GM21529 (cell line): ENCODE measurements around the gene PERM1.
A peak's percentile ranks its signal among the peaks of the same experiment; 100 is the strongest.

Source experiments
- ATAC-seq: cut with Tn5 transposase; IDR thresholded peaks from one replicate; pipeline ENCODE4 v1.9.1; 2021; ENCODE audit not compliant: unreplicated experiment

Gene PERM1

DNA sequence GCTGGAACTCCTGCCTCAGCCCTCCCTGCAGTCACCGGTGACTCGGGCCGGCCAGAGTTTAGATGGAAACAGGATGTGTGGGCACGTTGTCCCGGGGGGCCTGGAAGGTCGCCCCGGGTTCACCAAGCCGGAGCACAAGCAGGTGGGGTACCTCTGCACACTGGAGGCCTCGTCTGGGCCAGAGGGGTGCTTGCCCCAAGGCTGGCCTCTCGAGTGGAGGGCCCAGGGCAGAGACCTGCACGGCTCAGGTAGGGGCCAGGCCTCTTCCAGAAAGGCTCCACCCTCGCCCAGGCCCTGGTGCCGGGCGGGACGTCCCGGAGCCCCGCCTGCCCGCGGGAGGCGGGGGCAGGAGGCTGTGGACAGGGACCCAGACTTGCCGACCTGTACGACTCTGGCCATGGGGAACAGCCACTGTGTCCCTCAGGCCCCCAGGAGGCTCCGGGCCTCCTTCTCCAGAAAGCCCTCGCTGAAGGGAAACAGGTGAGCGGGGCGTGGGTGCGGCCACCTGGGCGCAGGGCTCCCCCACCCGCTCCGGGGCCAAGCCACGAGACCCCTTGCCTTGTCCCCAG, 15.7 kb downstream of the PERM1 start, which contains the start of gene PLEKHN1:
TSS of gene PLEKHN1 (plus strand) at position 348 of the 569 bp plus-strand sequence. CDS start at position 398, 50 bp downstream.
- peak; percentile 29 for ATAC-seq

DNA sequence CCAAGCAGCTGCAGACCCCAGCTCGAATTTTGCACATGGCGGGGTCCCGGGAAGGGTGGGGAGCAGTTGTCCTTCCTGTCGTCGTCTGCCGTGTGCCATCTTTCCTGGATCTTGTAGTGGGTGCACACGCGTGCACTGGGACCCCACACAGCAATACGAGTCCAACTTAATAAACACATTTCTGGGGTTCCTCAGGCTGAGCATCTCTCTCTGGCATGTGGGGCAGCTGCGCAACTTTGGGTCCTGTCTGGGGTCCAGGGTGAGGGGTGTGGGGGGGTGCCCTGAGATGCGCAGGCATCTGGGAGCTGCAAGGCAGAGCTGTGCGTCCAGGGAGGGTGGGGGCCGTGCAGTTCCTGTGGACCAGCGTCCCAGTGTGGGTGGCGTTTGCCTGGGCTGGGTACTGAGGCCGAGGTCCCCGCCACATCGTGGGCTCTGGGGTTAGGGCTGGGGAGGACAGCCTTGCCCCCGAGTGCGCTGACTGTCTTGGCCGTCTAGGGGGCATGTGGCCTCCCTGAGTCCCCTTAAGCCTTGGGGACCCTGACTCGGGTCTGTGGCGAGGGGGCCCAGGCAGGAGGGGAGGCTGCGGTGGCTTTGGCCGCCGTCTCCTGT, 16.3 kb downstream of the PERM1 start:
- no peak for ATAC-seq

DNA sequence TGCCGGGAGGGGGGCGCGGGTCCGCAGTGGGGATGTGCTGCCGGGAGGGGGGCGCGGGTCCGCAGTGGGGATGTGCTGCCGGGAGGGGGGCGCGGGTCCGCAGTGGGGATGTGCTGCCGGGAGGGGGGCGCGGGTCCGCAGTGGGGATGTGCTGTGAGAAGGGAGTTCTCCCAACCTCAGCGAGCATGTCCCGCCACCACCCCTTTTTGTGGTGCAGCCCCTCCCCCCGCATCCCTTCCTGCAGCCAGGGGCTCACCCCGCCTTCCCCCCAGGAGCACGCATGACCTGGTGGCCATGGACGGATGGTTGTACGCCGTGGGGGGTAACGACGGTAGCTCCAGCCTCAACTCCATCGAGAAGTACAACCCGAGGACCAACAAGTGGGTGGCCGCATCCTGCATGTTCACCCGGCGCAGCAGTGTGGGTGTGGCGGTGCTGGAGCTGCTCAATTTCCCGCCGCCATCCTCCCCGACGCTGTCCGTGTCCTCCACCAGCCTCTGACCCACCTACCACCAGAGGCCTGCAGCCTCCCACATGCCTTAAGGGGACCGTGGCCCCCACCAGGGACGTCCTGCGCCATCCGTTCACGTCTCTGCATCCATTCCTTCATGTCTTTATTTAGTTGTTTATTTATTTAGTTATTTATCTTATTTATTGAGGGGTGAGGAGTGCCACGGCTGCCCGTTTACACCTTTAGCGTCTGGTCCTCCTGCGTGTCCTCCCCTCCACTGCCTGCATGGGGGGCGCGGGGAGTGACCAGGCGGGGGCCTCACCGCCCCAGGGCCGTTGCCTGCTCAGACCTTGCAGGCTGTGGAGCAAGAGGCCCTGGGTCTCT, 17.0 kb downstream of the PERM1 start:
- ATAC-seq = no peak

DNA sequence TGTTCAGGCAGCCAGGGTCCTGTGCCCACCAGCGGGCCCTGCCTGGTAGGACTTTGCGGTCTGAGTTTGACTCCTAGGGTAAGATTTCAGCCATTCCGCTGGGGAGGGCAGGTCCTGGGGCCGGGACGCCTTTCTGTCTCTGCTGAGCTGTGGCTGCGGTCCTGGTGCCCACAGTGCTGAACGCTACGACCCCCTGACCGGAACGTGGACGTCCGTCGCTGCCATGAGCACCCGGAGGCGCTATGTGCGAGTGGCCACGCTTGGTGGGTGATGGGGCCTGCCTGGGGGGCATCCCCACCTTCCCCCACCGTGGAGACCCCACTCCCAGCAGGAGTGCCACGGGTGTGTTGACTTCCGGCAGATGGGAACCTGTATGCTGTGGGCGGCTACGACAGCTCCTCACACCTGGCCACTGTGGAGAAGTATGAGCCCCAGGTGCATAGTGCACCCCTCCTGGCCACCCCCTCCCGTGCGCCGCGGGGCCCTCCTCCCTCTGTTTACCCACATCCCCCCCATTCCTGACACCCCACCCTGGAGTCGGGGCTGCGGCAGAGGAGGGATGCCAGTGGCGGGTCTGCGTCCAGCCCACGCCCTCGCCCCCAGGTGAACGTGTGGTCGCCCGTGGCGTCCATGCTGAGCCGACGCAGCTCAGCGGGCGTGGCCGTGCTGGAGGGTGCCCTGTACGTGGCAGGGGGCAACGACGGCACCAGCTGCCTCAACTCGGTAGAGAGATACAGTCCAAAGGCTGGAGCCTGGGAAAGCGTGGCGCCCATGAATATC, 18.0 kb downstream of the PERM1 start:
- ATAC-seq = no peak

DNA sequence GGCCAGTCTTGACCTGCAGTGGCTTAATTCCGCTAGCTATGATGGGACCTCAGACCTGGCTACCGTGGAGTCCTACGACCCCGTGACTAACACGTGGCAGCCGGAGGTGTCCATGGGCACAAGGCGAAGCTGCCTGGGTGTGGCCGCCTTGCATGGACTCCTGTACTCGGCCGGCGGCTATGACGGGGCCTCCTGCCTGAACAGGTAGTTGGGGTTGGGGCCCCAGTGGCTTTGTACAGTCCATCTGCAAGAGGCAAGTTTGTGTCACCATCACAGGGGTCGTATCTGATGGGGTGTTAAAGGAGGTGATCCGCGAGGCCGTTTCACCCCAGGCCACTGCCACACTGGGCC, 18.6 kb downstream of the PERM1 start:
- no peak for ATAC-seq

DNA sequence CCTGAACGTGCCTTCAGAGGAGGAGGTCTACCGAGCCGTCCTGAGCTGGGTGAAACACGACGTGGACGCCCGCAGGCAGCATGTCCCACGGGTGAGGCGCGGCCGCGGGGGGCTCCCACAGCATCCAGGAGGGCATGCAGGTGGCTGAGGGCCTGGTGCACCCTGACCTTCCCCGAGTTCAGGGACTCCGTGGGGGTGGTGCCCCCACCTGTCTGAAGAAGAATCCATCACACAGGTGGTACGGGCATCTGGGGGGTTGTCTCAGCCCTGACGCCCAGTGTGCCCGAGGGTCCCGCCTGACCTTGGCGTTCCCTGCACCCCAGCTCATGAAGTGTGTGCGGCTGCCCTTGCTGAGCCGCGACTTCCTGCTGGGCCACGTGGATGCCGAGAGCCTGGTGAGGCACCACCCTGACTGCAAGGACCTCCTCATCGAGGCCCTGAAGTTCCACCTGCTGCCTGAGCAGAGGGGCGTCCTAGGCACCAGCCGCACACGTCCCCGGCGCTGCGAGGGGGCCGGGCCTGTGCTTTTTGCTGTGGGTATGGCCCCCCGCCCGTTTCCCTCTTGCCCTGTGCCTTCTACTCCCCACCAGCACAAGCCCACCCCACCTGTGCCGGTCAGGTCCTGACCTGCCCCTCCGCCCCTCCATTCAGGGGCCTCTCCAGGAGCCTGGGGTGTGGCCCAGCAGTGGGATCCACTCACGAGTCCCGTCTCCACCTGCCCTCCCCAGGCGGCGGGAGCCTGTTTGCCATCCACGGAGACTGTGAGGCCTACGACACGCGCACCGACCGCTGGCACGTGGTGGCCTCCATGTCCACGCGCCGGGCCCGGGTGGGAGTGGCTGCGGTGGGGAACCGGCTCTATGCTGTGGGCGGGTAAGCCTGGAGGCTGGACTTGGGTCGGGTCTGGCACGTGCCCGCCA, 19.3 kb downstream of the PERM1 start:
- no peak for ATAC-seq

DNA sequence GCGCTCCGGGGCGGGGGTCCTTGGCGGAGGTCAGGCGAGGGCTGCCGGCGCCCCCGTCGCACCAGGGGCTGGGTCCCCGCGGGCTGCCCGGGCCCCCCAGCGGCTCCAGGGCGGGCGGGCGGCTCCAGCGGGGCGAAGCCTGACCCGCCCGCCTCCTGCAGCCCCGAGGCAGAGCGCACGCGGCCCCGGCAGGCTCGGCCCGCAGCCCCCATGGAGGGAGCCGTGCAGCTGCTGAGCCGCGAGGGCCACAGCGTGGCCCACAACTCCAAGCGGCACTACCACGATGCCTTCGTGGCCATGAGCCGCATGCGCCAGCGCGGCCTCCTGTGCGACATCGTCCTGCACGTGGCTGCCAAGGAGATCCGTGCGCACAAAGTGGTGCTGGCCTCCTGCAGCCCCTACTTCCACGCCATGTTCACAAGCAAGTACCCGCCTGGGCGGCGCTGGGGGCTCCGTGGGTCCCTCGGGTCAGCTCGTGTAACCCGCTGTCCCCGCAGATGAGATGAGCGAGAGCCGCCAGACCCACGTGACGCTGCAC, 20.7 kb downstream of the PERM1 start:
- no peak for ATAC-seq

DNA sequence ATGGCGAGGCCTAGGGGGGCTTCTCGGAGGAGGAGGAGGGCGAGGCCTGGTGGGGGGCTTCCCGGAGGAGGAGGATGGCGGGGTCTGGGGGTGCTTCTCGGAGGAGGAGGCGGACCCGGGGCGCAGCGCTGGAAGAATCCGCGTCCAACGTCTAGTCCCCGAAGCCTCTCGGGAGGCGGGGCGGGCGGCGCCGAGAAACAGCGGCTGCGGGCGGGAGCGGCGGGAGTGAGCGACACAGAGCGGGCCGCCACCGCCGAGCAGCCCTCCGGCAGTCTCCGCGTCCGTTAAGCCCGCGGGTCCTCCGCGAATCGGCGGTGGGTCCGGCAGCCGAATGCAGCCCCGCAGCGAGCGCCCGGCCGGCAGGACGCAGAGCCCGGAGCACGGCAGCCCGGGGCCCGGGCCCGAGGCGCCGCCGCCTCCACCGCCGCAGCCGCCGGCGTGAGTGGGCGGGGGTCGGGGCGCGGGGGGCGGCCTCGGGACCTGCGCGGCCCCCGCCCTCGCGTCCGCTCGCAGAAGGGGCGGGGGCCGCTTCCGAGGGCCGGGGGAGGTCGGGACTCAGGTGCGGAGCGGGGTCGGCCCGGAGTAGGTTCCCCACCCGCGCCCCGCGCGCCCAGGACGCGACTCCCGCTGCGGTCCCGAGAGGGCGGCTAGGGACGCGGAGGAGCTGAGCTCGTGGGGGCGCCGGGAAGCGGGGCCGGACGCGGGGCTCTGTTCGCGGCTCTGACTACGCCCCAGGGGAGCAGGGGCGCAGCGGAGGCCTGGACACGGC, 21.3 kb downstream of the PERM1 start, which contains the start of gene KLHL17:
TSS of gene KLHL17 (plus strand) at position 222 of the 769 bp plus-strand sequence. CDS start at position 332, 110 bp downstream.
- peak; percentile 47 for ATAC-seq

DNA sequence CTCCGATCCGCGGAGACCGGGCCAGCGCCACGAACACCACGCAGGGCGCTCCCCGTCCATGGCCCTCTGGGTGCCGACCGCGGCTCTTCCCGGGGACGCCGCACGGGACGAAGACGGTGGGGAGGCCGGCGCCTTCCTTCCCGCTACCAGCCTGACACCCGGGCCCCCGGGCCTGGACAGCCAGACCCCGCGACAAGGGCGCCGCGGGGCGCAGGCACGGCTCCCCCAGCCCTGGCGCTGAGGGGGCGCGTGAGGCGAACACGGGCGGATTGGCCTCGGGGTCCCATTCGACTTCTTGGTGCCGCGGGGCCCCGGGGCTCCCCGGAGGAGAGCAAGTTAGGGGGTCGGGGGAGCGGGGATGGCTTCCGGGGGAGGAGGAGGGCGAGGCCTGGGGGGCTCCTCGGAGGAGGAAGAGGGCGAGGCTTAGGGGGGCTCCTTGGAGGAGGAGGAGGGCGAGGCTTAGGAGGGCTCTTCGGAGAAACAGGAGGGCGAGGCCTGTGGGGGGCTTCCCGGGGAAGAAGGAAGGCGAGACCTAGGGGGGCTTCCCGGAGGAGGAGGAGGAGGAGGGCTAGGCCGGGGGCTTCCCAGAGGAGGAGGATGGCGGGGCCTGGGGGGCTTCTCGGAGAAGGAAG, 22.0 kb downstream of the PERM1 start:
- ATAC-seq = no peak

DNA sequence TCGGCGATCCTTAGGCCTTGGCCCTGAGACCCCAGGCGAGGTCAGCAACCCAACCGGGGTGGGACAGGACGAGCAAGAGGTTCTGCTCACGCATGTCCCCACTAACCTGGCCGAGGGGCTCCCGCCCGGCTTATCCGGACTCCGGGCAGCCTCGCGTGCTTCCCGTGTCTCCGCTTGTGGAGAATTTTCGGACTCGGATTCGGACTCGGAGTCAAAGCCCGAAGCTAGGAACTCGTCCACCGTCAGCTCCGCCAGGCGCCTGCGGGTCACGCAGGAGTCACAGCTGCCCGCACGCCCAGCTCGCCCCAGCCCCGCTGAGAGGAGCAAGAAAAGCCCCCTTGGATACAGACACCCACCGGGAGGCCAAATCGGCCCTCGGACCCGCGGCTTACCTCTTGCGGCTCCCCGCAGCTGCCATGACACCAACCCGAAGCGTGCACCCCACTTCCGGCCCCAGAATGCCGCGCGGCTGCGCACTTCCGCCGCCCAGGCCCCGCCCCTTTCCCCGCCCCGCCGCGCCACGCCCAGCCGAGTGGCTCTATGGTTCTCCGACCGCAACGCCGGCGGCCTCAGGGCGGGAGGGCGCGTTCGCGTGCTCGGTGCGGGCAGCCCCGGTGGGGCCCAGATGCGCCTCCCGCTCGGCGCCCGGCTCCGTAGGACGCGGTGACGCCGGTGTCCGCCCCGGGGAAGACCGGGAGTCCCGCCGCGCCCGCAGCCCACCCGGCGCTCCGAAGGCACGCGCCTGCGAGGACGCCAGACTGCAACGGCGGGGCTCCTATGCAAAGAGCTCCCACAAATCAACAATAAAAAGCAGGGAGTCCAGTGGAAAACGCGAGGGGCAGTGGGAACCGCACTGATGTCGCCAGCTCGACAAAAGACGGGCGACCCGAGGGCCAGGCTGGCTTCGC, 22.8 kb downstream of the PERM1 start, which contains the start of gene NOC2L:
TSS of gene NOC2L (minus strand) at position 434 of the 908 bp plus-strand sequence. CDS start at position 418, 16 bp downstream.
- peak; percentile 69 for ATAC-seq

DNA sequence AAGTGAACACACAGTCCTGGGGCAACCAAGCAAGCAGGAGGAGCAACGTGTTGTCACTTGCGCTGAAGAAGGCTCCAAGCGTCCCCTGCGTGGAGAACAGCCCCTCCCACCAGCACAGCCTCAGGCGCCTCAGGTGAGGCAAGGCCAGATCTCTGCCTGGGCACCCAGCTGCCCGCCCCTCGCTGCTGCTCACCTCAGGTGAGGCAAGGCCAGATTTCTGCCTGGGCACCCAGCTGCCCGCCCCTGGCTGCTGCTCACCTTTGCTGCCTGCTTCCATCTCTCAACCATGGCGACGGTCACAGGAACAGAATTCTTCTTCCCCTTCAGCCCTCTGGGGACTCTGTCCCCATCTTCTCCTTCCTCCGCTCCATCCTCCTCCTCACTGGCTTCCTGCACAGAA, 25.3 kb downstream of the PERM1 start:
- ATAC-seq = no peak

DNA sequence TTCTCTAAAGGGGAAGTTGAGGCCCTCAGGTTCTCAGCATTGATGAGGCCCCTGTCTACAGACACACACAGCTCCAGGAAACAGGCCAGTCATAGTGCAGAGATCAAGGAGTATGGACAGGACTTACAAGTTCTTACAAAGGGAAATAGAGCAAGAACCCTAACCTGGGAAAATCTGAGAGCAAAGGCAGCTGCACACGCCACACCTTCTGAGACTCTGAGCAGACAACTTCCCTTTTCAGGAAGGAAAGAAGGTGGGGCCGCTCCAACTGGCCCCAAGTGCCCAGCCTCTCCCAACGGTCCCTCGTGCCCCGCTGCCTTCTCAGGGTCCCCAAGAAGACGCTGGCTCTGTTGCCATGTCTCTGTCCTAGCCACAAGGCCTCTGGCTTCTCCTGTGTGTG, 26.4 kb downstream of the PERM1 start:
- no peak for ATAC-seq

DNA sequence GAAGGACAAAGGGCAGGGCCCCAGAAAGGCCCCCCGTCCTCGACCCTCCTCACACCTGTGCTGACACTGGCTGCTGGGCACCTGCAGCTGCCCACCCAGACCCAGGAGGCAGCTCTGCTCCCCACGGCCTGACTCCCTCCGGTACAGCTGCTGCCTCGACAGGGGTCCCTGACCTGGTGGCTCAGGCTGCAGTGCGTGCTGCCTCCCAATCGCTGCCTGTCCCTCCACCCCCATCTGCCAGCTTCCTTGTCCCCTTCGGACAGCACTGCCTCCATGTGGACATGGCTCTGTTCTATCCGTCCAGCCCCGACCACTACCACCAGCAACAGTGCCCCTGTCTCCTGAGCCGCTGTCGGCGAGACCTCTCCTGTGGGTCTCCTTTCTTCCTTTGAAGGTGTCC, 27.0 kb downstream of the PERM1 start:
- no peak for ATAC-seq

DNA sequence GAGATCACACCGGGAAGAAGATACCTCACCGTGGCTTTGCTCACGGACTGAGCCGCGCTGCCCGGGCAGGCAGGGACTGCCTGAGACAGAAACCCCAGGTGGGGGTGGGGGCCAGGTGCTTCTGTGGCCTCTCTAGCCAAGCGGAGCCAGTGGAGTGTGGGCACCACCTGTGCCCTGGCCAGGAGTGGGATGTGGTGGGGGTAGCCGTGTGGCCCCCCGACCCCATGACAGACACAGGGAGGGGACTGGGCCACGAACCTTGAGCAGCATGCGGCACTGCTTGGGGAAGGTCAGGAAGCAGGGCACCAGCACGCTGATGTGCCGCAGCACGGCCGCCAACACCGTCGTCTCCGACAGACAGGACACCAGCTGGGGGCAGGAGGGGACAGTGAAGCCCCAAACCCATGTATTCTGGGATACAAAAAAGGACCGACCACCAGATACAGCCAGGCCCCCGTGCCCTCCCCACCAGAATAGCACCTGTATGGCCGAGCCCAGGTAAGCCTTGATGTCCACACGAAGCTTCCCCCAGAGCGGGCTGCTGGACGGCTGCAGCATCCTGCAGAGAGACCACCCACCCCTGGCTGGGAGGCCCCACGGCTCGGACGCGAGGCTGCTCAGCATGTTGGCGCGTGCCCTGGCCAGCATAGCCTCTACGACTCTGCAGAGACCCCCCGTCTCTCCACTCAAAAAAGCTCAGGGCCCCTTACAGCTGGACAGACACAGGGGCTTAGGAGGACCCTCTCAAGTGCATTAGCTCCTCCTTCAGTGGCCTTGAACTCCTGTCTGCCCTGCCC, 28.2 kb downstream of the PERM1 start:
- no peak for ATAC-seq

DNA sequence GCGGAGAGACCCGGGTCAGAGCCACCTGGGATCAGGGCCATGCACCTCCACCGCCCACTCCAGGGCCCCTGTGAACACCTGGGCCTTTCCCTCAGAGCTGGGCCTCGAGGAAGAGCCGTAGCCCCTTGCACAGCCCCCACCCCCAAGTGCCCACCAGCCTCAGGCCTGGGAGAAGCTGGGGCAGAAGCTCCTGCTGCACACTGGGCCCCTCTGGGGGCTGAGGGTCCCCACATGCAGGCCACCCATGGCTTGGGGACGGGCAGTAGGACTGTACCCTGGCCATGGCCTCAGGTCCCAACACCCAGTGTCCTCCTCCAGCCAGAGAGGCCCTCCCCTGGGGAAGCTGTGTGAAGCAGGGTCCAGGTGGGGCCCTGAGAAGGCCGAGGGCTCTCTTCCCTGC, 29.3 kb downstream of the PERM1 start:
- ATAC-seq = no peak

DNA sequence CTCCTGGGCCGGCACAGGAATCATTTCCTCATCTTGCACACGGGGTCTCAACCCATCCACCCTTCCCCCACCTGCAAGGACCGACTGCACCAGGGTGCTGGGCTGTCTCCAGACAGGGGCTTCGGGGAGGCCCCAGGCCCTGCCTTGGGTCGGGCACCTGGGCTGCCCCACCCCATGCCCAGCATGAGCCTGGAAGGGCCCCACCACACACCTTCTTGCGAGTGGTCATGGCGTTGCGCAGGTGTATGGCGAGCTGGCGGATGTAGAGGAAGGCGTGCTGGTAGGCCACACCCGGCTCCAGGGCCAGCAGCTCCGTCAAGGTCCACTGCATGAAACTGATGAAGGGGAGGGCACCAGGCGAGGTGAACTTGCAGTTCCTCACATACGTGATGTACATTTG, 29.7 kb downstream of the PERM1 start:
- ATAC-seq = no peak

DNA sequence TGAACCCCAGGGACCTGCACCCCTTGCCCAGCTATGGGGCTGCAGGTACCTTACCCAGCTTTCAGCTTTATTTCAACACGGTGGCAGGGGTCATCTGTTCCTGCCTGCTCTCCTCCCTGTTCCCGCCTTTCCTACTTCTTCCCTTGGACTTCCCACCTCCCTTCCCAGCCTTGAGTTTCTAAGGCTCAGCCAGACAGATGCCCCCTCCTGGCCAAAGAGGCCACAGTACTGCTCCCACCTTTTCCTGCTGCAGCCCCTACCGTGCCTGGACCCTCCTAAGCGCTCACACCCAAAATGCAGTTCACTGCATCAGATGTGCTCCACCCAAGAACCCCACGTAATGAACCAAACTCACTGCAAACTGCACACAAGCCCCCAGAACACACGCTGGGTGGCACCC, 30.5 kb downstream of the PERM1 start:
- no peak for ATAC-seq
